ENCODE data around the gene TARS2. TPM values are rescaled to one million over a fixed set of nuclear protein-coding genes. Genes with fewer than 3 reads are reported as not detected.

The TARS2 gene
- total RNA-seq, 6 experiments from 2014 or later = 17.1 to 21.5 (median 19.4) TPM

GRCh38 chr1:150551051-150551783 is 64.0 kb downstream of the TARS2 start:
- peak overlapping the region; percentile 68 for H3K27ac Mint-ChIP-seq
- H3K4me3 Mint-ChIP-seq = peak overlapping the region; percentile 91; the same call in 1 of the 2 replicates
- DNase-seq = no peak
- TF ChIP-seq CTCF (IDR thresholded peaks at IDR 0.05) = no peak
- peaks cover 6% of the 10 kb centered on the region for H3K36me3 Mint-ChIP-seq (ENCODE audit: low read depth)
- H3K27me3 Mint-ChIP-seq (ENCODE audit: insufficient read depth) = peaks cover 7% of the 10 kb centered on the region
- peaks cover 45% of the 10 kb centered on the region for H3K4me1 Mint-ChIP-seq (ENCODE audit: low read depth)
- no peaks in the 10 kb centered on the region for H3K9me3 Mint-ChIP-seq

GRCh38 chr1:150551784-150552127 is 64.5 kb downstream of the TARS2 start:
- H3K4me3 Mint-ChIP-seq = no peak overlapping the region
- peaks cover 4% of the 10 kb centered on the region; the same call in 1 of the 2 replicates for H3K27me3 Mint-ChIP-seq (ENCODE audit: insufficient read depth)
- H3K27ac Mint-ChIP-seq = peak overlapping the region; percentile 68
- no peak for TF ChIP-seq CTCF (IDR thresholded peaks at IDR 0.05)
- H3K9me3 Mint-ChIP-seq = no peaks in the 10 kb centered on the region
- DNase-seq = no peak
- peaks cover 6% of the 10 kb centered on the region for H3K36me3 Mint-ChIP-seq (ENCODE audit: low read depth)
- peaks cover 45% of the 10 kb centered on the region for H3K4me1 Mint-ChIP-seq (ENCODE audit: low read depth)

GRCh38 chr1:150552128-150552910 is 65.1 kb downstream of the TARS2 start:
- Mint-ChIP-seq H3K27ac (peak overlapping the region; percentile 68), H3K4me3 (peak overlapping the region; percentile 55), H3K4me1 (ENCODE audit: low read depth) (peaks cover 45% of the 10 kb centered on the region), H3K36me3 (ENCODE audit: low read depth) (peaks cover 6% of the 10 kb centered on the region), H3K9me3 (no peaks in the 10 kb centered on the region), H3K27me3 (ENCODE audit: insufficient read depth) (peaks cover 4% of the 10 kb centered on the region; the same call in 1 of the 2 replicates)
- TF ChIP-seq CTCF (IDR thresholded peaks at IDR 0.05) = no peak
- DNase-seq = peak; percentile 79

- no peaks in the 10 kb centered on the region for H3K9me3 Mint-ChIP-seq
- DNase-seq = no peak
- TF ChIP-seq CTCF (IDR thresholded peaks at IDR 0.05) = no peak
- H3K4me1 Mint-ChIP-seq (ENCODE audit: low read depth) = peaks cover 45% of the 10 kb centered on the region
- H3K27me3 Mint-ChIP-seq (ENCODE audit: insufficient read depth) = peaks cover 4% of the 10 kb centered on the region; the same call in 1 of the 2 replicates
- H3K27ac Mint-ChIP-seq = peak overlapping the region; percentile 68
- peaks cover 6% of the 10 kb centered on the region for H3K36me3 Mint-ChIP-seq (ENCODE audit: low read depth)
- H3K4me3 Mint-ChIP-seq = peak overlapping the region; percentile 55
Observed at GRCh38 chr1:150552911-150553289, 65.7 kb downstream of the TARS2 start.

- Mint-ChIP-seq H3K9me3 (no peaks in the 10 kb centered on the region), H3K27me3 (ENCODE audit: insufficient read depth) (peaks cover 4% of the 10 kb centered on the region; the same call in 1 of the 2 replicates), H3K27ac (peak overlapping the region; percentile 33; the same call in 1 of the 2 replicates), H3K36me3 (ENCODE audit: low read depth) (peaks cover 6% of the 10 kb centered on the region), H3K4me1 (ENCODE audit: low read depth) (peaks cover 41% of the 10 kb centered on the region), H3K4me3 (no peak overlapping the region)
- DNase-seq = no peak
- no peak for TF ChIP-seq CTCF (IDR thresholded peaks at IDR 0.05)
Observed at GRCh38 chr1:150553392-150554085, 66.3 kb downstream of the TARS2 start.
